Skeletal muscle cell (primary cell): ENCODE measurements around the gene IFI30.

Experiments
- DNase-seq: peaks from one replicate; pipeline ENCODE4 v3.0.0-alpha.2; 2010; ENCODE audit warnings: low read depth
- H3K4me3 ChIP-seq: 2 replicates; pipeline ENCODE4 v1.5.1; 2011; ENCODE audit warnings: low read depth, mild to moderate bottlenecking, control low read depth, low read length, moderate library complexity

The IFI30 gene

GRCh38 chr19:18173572-18174288 is at the start of gene IFI30:
Gene IFI30, plus strand, starts transcription at chr19:18173813. Its CDS starts 29 bp downstream, at chr19:18173842.
- peak within 1 kb of the TSS; percentile 64 for H3K4me3 ChIP-seq
- DNase-seq, result no peak

GRCh38 chr19:18123819-18124218 is 49.8 kb upstream of the IFI30 start:
- DNase-seq, result no peak
- no peak overlapping the region for H3K4me3 ChIP-seq

DNA sequence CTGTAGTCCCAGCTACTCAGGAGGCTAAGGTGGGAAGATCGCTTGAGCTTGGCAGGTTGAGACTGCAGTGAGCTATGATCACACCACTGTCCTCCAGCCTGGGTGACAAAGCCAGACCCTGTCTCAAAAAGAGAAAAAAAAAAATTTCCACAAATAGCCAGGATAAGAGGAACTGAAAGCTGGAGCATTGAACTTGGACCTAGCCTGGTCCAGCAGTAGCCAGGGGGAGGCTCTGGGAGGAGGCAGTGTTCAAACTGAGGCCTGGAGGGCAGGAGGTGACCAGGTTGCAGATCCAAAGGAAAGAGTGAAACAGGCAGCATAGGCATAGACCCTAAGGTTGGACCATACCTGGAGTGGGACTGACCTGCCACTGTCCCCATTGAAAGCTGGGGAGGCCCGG is 47.5 kb upstream of the IFI30 start:
- no peak overlapping the region for H3K4me3 ChIP-seq
- no peak for DNase-seq

GRCh38 chr19:18128044-18128443 is 45.6 kb upstream of the IFI30 start:
- no peak for DNase-seq
- no peak overlapping the region for H3K4me3 ChIP-seq

DNA sequence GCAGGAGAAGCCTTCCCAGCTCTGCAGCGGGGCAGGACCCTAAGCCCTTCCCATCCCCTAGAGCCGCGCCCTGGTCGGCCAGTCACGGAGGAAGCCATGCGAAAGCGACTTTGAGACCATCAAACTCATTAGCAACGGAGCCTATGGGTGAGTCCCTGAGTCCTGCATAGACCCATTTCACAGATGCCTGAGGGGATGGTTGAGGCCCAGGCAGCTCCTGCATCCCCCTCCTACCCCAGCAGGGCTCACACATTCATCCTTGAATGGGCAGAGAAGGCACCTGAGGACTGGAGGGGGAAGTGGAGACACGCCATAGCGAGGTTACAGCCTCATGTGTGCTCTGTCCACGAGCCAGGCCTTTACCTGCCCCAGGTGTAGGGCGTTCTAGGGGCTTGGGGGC is 44.8 kb upstream of the IFI30 start:
- no peak overlapping the region for H3K4me3 ChIP-seq
- DNase-seq, result no peak

- DNase-seq, result no peak
- no peak overlapping the region for H3K4me3 ChIP-seq
Measured at GRCh38 chr19:18130523-18131242, 42.9 kb upstream of the IFI30 start.

GRCh38 chr19:18131841-18132596 is 41.6 kb upstream of the IFI30 start:
- no peak for DNase-seq
- H3K4me3 ChIP-seq, result no peak overlapping the region

DNA sequence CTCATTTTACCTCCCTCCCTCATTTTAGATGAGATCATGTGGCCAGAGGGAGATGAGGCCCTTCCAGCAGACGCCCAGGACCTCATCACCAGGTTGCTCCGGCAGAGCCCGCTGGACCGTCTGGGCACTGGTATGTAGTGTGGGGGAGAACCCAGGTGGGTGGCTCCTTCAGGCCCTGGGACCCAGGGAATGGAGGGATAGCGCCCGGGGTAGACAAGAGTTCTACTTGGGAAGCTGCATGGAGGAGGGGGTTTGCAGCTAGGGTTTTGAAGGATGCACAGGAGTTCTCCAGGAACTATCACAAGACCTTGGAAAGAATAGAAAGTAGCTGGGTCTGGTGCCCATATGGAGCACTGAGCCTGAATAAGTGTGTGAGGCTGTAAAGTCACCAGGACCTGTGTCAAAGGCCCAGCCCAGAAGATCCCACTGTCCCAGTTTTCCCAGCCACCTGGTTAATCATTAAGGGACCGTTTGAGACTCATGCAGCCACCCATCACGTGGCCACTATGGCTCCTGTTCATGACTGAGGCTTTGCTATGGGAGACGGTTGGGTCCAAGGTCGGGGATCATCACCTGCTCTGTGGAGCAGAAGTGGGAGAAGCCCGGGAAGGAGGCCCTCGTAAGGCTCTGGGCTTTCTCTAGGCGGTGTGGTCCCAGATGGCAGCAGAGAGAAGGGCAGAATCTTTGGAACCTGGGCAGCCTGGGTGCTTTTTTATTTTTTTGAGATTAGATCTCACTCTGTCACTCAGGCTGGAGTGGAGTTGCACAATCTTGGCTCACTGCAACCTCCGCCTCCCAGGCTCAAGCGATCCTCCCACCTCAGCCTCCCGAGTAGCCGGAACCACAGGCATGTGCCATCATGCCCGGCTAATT is 37.7 kb upstream of the IFI30 start:
- no peak overlapping the region for H3K4me3 ChIP-seq
- no peak for DNase-seq

- no peak for DNase-seq
- H3K4me3 ChIP-seq, result no peak overlapping the region
Measured at GRCh38 chr19:18137242-18137641, 36.4 kb upstream of the IFI30 start.

GRCh38 chr19:18137657-18138339 is 35.8 kb upstream of the IFI30 start:
- DNase-seq, result no peak
- no peak overlapping the region for H3K4me3 ChIP-seq

GRCh38 chr19:18140473-18140872 is 33.1 kb upstream of the IFI30 start:
- no peak for DNase-seq
- H3K4me3 ChIP-seq, result no peak overlapping the region

GRCh38 chr19:18141031-18141430 is 32.6 kb upstream of the IFI30 start:
- DNase-seq, result no peak
- H3K4me3 ChIP-seq, result no peak overlapping the region

- DNase-seq, result no peak
- H3K4me3 ChIP-seq, result no peak overlapping the region
Measured at GRCh38 chr19:18143902-18144301, 29.7 kb upstream of the IFI30 start.

- H3K4me3 ChIP-seq, result no peak overlapping the region
- DNase-seq, result no peak
Measured at GRCh38 chr19:18144361-18144760, 29.3 kb upstream of the IFI30 start.

GRCh38 chr19:18144906-18145305 is 28.7 kb upstream of the IFI30 start:
- no peak for DNase-seq
- no peak overlapping the region for H3K4me3 ChIP-seq

GRCh38 chr19:18145391-18145999 is 28.1 kb upstream of the IFI30 start:
- no peak overlapping the region for H3K4me3 ChIP-seq
- DNase-seq, result no peak

DNA sequence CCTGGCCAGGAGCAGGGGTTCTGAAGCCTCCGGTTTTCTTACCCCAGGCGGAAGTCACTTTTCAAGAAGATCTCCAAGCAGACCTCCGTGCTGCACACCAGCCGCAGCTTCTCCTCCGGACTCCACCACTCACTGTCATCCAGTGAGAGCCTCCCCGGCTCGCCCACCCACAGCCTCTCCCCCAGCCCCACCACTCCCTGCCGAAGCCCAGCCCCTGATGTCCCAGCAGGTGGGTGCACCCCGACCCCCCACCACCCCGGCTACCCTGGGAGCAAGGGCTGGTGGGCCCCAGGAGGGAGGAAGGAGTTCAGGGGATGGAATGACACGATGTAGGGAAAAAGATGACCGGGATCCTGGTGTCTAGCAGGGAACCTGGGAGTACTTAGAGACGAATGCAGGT is 26.2 kb upstream of the IFI30 start:
- H3K4me3 ChIP-seq, result no peak overlapping the region
- DNase-seq, result no peak

DNA sequence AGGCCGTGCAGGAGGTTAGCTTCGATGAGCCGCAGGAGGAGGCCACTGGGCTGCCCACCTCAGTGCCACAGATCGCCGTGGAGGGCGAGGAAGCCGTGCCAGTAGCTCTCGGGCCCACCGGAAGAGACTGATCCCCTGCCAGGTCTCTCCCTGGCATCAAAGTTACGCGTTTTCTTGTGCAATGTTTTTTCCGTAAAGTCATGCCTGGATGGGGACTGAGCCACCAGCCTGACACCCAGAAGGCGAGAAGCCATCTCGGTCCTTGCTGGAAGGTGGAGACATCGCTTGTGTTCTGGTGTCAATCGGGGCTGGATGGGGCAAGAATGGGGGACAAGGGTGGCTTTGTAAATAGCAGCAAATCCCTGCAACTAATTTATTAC is 24.0 kb upstream of the IFI30 start:
- H3K4me3 ChIP-seq, result no peak overlapping the region
- DNase-seq, result no peak
